ENCODE measurements around the gene MAST4.

The MAST4 gene

DNA sequence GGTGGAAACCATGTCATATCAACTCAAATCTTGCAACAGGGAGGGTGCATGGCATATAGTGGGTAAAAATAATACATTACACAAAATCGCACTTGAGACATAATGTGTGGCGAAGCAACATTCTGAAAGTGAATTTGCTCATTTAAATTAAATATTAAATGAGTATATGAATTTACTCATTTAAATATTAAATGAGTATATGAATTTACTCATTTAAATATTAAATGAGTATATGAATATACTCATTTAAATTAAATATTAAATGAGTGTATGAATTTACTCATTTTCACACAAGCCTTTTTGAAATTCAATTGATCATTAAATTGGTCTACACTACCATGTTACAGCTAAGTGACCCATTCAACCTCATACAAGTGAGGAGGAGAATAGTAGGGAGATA is 10.5 kb downstream of the MAST4 start:
- H3K9me3 ChIP-seq (replicated peaks; ENCODE audit: insufficient read depth, low read length) = no peaks in the 10 kb centered on the region
- TF ChIP-seq CTCF (IDR thresholded peaks at IDR 0.05; ENCODE audit: low read length) = no peak
- no peaks in the 10 kb centered on the region for H3K4me1 ChIP-seq (ENCODE audit: low read length)
- no peaks in the 10 kb centered on the region for H3K79me2 ChIP-seq (ENCODE audit: low read length)
- H3K27me3 ChIP-seq (replicated peaks; ENCODE audit: insufficient read depth, low read length) = no peaks in the 10 kb centered on the region
- H3K27ac ChIP-seq (ENCODE audit: low read length) = no peak overlapping the region
- no peak overlapping the region for H3K4me3 ChIP-seq (ENCODE audit: low read length)
- no peaks in the 10 kb centered on the region for H3K9me2 ChIP-seq (replicated peaks; ENCODE audit: insufficient read depth, low read length)
- no peaks in the 10 kb centered on the region for H3K36me3 ChIP-seq (replicated peaks; ENCODE audit: insufficient read depth, low read length)
- no peak for DNase-seq
- no peak overlapping the region for H3K4me2 ChIP-seq (ENCODE audit: low read depth, low read length)
- no peak overlapping the region for H3K9ac ChIP-seq (ENCODE audit: low read length)
- no peaks in the 10 kb centered on the region for H3F3A ChIP-seq (ENCODE audit: insufficient read depth, low read length)
- H4K20me1 ChIP-seq (ENCODE audit: insufficient read depth, low read length) = no peaks in the 10 kb centered on the region
- no peak overlapping the region for H2AFZ ChIP-seq (ENCODE audit: low read length)

- H3K9me2 ChIP-seq (replicated peaks; ENCODE audit: insufficient read depth, low read length) = no peaks in the 10 kb centered on the region
- H3F3A ChIP-seq (ENCODE audit: insufficient read depth, low read length) = no peaks in the 10 kb centered on the region
- no peak overlapping the region for H3K9ac ChIP-seq (ENCODE audit: low read length)
- no peak overlapping the region for H2AFZ ChIP-seq (ENCODE audit: low read length)
- no peaks in the 10 kb centered on the region for H4K20me1 ChIP-seq (ENCODE audit: insufficient read depth, low read length)
- TF ChIP-seq CTCF (IDR thresholded peaks at IDR 0.05; ENCODE audit: low read length) (no peak), EZH2phosphoT487 (IDR thresholded peaks at IDR 0.05; ENCODE audit: low read length) (no peak), EZH2 (optimal IDR thresholded peaks at IDR 0.05; ENCODE audit: low read depth, low read length) (no peak)
- H3K36me3 ChIP-seq (replicated peaks; ENCODE audit: insufficient read depth, low read length) = no peaks in the 10 kb centered on the region
- no peaks in the 10 kb centered on the region for H3K4me1 ChIP-seq (ENCODE audit: low read length)
- no peak overlapping the region for H3K27ac ChIP-seq (ENCODE audit: low read length)
- no peaks in the 10 kb centered on the region for H3K9me3 ChIP-seq (replicated peaks; ENCODE audit: insufficient read depth, low read length)
- DNase-seq = no peak
- no peak overlapping the region for H3K4me2 ChIP-seq (ENCODE audit: low read depth, low read length)
- H3K4me3 ChIP-seq (ENCODE audit: low read length) = no peak overlapping the region
- no peaks in the 10 kb centered on the region for H3K27me3 ChIP-seq (replicated peaks; ENCODE audit: insufficient read depth, low read length)
- no peaks in the 10 kb centered on the region for H3K79me2 ChIP-seq (ENCODE audit: low read length)
Observed at GRCh38 chr5:66608501-66608900, 12.3 kb downstream of the MAST4 start.

GRCh38 chr5:66609615-66610014 is 13.4 kb downstream of the MAST4 start:
- Histone ChIP-seq H3K9me3 (replicated peaks; ENCODE audit: insufficient read depth, low read length) (no peaks in the 10 kb centered on the region), H3K9ac (ENCODE audit: low read length) (no peak overlapping the region), H3K4me1 (ENCODE audit: low read length) (no peaks in the 10 kb centered on the region), H3K27me3 (replicated peaks; ENCODE audit: insufficient read depth, low read length) (no peaks in the 10 kb centered on the region), H3K36me3 (replicated peaks; ENCODE audit: insufficient read depth, low read length) (no peaks in the 10 kb centered on the region), H3K9me2 (replicated peaks; ENCODE audit: insufficient read depth, low read length) (no peaks in the 10 kb centered on the region), H3K27ac (ENCODE audit: low read length) (no peak overlapping the region), H3K79me2 (ENCODE audit: low read length) (no peaks in the 10 kb centered on the region), H3K4me3 (ENCODE audit: low read length) (no peak overlapping the region), H2AFZ (ENCODE audit: low read length) (no peak overlapping the region), H3K4me2 (ENCODE audit: low read depth, low read length) (no peak overlapping the region), H4K20me1 (ENCODE audit: insufficient read depth, low read length) (no peaks in the 10 kb centered on the region), H3F3A (ENCODE audit: insufficient read depth, low read length) (no peaks in the 10 kb centered on the region)
- no peak for DNase-seq
- TF ChIP-seq EZH2 (optimal IDR thresholded peaks at IDR 0.05; ENCODE audit: low read depth, low read length) = no peak
- no peak for TF ChIP-seq EZH2phosphoT487 (IDR thresholded peaks at IDR 0.05; ENCODE audit: low read length)
- no peak for TF ChIP-seq CTCF (IDR thresholded peaks at IDR 0.05; ENCODE audit: low read length)

Data from MM.1S (cell line).